Fibroblast of gingiva (primary cell): ENCODE measurements around the gene ZNF385A.

Experiments used
- DNase-seq: peaks from one replicate; pipeline ENCODE4 v3.0.0-alpha.2; 2011; ENCODE audit warnings: low read depth

Gene ZNF385A

GRCh38 chr12:54415221-54415929, 30.8 kb upstream of the ZNF385A start:
- DNase-seq, result no peak

GRCh38 chr12:54413284-54414190, 29.0 kb upstream of the ZNF385A start:
- peak; percentile 29 for DNase-seq

GRCh38 chr12:54412786-54413185, 28.3 kb upstream of the ZNF385A start:
- no peak for DNase-seq

- DNase-seq, result no peak
Observed at GRCh38 chr12:54412348-54412747, 27.8 kb upstream of the ZNF385A start.

GRCh38 chr12:54411391-54412241, 27.1 kb upstream of the ZNF385A start:
- peak; percentile 96 for DNase-seq

GRCh38 chr12:54409267-54409666, 24.7 kb upstream of the ZNF385A start:
- no peak for DNase-seq

- DNase-seq, result no peak
Observed at GRCh38 chr12:54407183-54407905, 22.8 kb upstream of the ZNF385A start.

- DNase-seq, result no peak
Observed at GRCh38 chr12:54405573-54405972, 21.0 kb upstream of the ZNF385A start.

- DNase-seq, result no peak
Observed at GRCh38 chr12:54405106-54405505, 20.6 kb upstream of the ZNF385A start.

GRCh38 chr12:54404061-54405004, 19.8 kb upstream of the ZNF385A start:
- peak; percentile 46 for DNase-seq

- no peak for DNase-seq
Observed at GRCh38 chr12:54401119-54401518, 16.6 kb upstream of the ZNF385A start.

GRCh38 chr12:54398995-54399793, 14.7 kb upstream of the ZNF385A start:
- peak; percentile 76 for DNase-seq

GRCh38 chr12:54398218-54398617, 13.7 kb upstream of the ZNF385A start:
- no peak for DNase-seq

- no peak for DNase-seq
Observed at GRCh38 chr12:54397157-54397556, 12.6 kb upstream of the ZNF385A start.

- no peak for DNase-seq
Observed at GRCh38 chr12:54395545-54395944, 11.0 kb upstream of the ZNF385A start.

GRCh38 chr12:54394986-54395385, 10.5 kb upstream of the ZNF385A start:
- DNase-seq, result no peak

- peak; percentile 51 for DNase-seq
Observed at GRCh38 chr12:54394281-54394719, 9.8 kb upstream of the ZNF385A start.

- no peak for DNase-seq
Observed at GRCh38 chr12:54393743-54394142, 9.2 kb upstream of the ZNF385A start.

GRCh38 chr12:54393207-54393609, 8.7 kb upstream of the ZNF385A start:
- no peak for DNase-seq
